ENCODE data around the gene LZTR1.
"Not testable (repeated sequence)": the region's sequence is repeated elsewhere in the genome, so short reads cannot be mapped to it uniquely, and the experiment has no call there.

Gene LZTR1

DNA sequence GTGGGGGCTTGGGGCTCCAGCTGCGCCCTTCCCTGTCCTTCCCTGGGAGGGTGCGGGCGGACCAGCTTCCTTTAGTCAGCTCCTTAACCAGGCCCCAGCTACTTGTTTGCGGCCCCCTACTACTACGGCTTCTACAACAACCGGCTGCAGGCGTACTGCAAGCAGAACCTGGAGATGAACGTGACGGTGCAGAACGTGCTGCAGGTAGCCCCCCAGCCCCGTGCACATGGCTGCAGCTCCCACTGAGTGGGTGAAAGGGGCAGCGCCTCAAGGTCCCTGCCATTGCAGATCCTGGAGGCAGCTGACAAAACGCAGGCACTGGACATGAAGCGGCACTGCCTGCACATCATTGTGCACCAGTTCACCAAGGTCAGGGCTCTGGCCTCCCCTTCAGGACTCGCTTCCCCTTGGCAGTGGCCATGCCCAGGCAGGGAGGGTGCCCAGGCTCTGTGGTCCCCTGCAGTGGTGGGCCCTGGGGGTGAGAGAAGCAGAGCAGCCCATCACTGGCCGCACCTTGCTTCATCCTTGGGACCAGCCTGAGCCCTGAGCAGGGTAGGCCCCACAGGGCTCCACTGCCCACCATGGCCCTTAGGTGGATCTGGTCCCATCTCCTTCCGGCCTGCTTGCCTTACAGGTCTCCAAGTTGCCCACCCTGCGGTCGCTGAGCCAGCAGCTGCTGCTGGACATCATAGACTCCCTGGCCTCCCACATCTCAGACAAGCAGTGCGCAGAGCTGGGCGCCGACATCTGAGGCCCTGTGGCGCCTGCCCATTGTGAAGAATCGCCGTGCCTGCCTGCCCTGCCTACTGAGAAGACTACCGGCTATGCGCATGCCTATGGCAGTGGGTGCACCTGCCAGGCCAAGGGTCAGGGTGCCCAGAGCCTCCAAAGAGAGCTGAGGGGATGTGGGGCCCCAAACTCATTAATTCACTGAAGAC, 14.8 kb downstream of the LZTR1 start:
- DNase-seq (ENCODE audit: low spot score): no peak

DNA sequence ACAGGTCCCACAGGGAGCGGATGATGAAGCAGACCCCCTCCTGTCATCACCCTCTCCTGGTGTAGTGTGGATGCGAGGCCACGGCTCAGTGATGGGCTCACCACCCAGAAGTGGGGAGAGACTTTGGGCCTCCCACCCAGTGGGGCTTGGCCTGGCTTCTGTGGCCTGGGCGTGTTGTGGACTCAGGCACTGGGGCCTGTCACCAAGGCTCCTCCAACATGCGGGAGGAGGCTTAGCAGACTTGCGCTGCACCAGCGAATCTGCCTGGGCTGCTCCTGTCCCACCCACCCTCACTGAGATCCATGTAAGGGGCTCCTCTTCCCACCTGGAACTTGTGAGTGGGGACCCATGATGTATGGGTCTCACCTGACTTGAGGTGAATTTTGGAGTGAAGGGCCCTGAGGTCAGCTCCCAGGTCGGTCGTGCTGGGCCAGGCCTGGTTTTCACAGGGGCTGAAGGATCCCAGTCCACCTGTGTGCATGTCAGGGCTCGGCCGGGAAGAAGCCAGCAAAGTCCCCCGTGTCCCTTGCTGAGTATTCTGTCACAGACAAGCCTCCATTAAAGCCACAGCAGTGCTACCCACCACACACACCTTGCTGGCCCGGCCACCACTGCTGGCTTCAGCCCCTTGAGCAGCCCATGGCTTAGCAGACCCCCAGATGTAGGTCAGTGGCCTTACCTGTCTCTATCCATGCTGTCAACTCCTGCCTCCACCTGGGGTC, 15.6 kb downstream of the LZTR1 start:
- no peak for DNase-seq (ENCODE audit: low spot score)

DNA sequence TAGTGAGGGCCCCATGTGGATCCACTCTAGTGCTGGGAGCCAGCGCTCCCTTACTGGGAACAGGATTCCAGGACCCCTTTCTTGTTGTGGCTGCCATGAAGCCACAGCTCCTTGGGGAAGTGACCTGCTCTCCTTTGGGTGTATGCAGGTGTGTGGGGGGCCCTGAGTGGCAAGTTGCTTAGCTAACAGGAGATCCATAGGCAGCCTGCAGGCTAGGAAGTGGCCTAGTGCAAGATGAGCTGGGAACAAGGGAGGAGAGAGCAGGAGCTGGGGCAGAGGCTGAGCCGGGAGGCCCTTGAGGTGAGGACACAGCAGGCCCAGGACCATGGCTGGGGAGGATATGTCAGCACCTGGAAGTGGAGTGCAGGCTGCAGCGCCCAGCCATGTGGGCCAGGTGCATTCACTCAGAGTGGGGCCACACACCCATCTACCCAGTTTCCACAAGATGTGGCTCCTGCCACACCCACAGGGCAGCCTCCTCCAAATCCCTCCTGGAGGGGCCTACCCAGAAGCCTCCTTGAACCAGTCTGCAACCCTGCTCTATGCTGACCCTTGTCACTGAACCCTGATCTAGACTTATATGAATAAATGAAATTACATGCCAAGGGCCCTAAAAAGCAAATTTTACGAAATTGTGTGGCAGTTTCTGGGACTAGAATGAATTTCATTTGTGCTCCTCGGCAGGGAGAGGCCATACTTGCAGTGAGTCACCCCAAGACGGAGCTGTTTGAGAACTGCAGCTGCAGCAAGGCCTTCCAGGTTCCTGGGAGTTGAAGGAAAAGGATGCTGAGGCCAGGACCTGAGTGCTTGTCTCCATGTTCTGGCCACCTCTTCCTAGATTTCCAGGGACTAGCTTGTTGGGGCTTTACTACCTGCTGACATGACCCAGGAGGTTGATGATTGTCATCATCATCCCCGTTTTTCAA, 16.6 kb downstream of the LZTR1 start:
- no peak for DNase-seq (ENCODE audit: low spot score)

DNA sequence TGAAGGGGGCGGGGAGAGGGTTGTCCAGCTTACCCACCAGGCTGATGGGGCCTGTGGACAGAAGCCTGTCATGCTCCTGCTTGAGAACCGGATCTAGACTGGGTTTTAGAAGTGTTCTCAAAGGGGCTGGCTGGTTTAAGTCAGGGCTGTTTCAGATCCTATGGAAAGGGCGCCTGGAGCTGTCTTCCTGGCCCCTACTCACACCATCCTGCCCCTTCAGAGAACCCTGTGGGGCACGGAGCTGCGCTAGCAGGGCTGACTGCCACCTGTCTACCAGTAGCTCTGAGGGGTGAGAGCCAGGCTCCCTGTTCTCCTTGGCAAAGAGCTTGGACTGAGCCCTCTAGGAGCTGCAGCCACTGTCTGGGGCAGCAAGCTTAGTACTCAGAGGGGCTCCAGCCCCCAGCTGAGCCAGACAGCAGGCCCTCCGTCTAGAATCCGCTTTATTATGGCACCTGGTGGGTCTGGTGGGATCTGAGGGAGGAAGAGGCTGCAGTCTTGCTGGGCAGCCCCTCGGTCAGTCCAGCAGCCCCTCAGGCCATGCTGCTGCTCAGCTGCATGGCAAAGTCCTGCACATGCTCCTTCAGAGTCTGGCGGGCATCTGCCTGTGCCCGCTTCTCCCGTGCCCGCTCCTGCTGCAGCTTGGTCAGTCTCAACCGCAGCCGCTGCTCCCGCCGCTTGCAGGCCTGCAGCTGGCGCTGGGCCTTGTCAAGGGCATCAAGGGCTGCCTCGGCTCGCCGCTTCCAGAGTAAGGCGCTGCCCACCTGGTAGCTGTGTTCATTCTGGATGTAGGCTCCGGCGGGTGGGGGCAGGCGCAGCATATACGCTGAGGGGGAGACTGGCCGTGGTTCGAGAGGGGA, 17.5 kb downstream of the LZTR1 start:
- DNase-seq (ENCODE audit: low spot score): no peak

DNA sequence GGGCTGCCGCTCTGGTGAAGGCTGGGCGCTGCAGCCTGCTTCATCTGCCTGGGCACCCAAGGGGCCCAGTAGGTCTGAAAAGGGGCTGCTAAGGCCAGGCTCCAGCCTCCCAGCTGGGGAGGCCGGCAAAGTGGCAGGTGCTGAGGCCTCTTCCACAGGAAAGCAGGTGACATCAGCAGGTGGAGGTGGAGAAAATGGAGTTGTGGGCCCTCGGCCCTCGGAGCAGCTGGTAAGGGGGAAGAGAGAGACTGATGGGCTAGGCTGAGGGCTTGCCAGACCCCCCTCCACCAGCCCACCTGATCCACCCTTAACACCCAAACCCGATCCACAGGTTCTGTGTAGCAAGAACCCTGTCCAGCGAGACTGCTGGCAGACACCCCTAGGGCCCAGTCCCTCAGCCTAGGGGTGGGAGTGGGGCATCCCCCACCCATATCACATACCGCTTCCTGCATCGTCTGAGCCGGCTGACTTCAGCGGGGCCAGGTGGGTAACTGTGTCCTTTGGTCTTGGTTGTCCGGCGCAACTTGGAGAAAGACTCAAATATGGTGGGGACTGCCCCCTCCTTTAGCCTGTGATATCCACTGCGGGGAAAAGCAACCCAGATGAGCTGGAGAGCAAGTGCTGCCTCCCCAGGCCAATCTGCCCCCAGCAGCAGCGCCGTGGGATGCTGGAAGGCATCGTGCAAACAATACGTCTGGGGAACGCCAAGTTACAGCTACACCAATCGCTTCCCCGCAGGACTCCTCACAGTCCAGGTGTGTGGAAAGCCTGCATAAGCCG, 18.3 kb downstream of the LZTR1 start:
- no peak for DNase-seq (ENCODE audit: low spot score)

DNA sequence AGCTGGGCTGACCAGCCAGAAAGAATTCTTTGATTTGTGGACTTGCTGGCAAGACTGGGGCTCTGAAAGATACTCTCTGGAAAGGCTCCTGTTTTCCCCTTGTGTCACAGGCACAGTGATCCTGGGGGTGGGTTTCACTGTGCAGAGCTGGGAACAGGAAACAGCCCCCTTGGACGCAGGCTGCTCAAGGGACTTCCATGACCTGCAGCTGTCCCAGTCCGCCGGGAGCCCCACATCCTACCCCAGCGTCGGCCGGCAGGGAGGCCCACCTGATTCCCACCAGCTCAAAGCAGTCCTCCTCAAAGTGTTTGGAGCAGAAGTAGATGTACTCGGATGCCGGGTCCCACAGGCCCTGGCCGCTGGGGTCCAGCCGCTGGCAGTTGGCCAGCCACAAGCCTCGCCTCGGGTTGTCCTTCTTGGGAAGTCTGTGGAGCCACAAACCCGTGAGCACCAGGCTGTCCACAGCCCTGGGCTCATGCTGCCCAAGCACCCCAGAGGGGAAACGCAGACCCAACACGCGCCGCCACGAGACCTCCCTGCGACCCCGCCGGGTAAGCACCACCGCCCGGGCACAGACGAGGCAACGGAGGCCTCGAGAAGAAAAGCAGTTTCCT, 19.0 kb downstream of the LZTR1 start:
- no peak for DNase-seq (ENCODE audit: low spot score)

DNA sequence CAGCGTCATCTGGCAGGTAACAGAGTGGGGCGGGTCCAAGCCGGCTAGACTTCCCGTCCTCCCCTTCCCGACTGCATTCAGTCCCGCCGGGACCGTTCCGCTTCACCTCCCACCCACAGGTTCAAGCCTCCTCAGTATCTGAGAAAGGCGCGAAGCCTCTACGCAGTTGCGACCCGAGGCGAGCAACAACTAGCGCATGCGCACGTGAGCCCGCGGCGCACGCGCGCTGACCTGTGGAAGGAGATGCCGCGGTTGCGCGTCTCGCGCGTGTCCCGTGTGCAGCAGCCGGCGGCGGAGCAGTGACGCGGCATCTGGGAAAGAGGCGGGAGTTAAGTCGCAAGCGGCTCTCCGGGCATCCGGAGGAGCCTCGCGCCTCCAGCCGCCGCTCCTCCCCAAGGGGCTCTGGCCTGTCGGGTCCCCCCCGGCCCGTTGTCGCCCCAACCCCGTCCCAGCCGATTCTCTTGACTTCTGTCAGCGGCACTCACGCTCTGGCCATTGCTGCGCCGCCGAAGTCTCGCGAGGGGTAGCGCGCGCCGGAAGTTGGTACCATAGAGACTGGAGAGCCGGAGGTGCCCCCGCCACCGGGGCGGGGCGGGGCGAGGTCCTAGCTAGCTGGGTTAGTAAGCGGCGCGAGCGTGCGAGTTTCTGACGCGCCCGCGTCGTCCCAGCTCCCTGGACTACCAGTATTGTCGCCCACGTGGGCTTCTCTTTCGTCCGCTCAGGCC, 19.7 kb downstream of the LZTR1 start, which contains the start of gene THAP7:
TSS of gene THAP7 (minus strand) at position 518 of the 725 bp plus-strand sequence. CDS start at position 311, 207 bp downstream.
- DNase-seq (ENCODE audit: low spot score): peak; percentile 91

DNA sequence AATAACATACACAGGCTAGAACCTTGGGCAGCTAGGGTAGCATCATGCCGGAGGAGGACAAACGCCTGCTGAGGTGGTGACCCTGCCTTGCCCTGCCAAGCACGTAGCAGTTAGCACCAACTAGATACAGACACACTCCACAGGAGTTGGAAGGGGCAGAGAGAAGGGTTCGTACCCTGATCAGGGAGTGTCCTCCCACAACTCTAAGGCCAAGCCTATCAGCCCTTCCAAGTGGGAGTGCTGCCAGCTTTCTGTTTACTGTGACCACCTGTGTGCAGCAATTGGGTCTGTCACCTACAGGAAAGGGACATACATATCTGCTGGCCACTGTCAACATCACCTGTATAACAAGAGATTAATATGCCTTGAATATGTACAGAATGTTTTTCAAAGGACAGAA, 21.7 kb downstream of the LZTR1 start:
- no peak for DNase-seq (ENCODE audit: low spot score)

DNA sequence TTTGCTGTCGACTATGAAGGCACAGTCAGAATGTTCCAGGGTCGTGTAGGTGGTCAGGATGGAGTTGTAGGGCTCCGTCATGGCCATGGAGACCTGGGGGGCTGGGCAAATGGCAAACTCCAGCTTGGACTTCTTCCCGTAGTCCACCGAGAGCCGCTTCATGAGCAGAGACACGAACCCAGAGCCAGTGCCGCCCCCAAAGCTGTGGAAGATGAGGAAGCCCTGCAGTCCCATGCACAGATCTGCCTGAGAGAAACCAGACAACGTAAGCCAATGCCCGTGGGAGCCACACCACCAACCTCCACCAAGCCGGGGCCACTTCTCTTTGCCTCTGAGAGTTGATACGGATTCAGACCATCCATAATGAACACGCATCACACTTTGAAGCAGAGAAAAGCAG, 27.1 kb downstream of the LZTR1 start:
- not testable (repeated sequence) for DNase-seq (ENCODE audit: low spot score)

DNA sequence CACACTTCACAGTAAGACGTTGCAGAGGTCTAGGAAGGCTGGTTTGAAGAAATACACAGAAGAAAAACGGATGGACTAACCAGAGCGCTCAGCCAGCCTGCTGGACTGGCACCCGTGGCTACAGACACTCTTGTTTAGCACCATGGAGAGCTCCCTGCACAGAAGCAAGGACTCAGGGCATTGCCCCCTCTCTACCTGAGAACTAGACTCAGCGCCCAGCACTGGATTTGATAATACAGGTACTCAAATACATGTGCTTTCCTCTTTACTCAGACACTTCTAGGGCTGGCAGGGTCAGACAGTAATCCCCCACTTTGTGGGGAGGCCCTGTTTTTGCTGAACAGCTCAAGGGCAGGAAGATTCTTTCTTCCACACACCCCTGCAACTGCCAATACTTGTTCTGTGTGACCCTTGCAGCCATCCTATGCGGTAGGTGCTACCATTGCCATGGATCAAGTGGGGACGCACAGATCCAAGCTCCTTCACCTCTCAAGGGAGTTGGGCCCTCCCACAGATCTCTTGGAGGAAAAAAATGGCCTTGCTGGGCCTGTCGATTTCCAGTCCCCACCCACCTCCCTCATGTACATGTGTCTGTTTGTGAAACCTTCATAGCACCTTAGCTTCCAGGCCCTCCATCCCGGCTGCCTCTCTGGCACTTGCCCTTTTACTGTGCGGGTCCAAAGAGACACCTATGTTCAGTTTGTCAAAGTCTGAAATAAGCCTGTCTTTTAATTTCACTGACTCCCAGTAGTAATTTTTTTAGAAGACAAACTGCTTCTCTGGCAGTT, 27.7 kb downstream of the LZTR1 start:
- DNase-seq (ENCODE audit: low spot score): no peak

DNA sequence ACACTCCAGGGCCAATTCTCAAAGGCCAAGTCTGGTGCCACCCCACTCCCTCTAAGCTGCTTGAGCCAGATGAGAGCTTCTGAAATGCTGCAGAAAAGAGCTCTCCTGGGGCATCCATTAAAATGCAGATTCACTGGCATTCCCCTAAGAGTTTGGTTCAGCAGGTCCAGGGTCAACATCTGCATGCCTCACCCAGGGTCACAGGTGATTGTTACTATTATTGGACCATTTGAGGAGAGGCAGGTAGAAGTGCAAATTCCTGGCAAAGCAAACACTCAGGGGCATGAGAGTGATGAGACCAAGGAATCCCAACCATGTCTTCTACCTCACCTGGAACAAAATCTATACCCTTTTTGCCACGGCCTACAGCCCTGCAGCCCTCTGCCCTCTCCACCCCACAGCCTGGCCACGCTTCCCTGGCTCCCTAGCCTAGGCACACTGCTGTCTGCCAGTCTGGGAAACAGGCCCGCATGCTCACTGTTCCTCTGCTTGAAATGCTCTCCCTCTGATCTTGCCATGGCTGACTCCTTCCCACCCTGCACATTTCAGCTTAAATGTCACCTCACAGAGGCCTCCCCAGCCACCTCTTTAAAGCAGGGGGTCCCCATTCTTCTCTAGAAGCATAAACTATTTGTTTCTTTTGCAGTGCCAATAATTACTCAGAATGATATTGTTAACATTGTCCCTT, 28.5 kb downstream of the LZTR1 start:
- DNase-seq (ENCODE audit: low spot score): no peak

DNA sequence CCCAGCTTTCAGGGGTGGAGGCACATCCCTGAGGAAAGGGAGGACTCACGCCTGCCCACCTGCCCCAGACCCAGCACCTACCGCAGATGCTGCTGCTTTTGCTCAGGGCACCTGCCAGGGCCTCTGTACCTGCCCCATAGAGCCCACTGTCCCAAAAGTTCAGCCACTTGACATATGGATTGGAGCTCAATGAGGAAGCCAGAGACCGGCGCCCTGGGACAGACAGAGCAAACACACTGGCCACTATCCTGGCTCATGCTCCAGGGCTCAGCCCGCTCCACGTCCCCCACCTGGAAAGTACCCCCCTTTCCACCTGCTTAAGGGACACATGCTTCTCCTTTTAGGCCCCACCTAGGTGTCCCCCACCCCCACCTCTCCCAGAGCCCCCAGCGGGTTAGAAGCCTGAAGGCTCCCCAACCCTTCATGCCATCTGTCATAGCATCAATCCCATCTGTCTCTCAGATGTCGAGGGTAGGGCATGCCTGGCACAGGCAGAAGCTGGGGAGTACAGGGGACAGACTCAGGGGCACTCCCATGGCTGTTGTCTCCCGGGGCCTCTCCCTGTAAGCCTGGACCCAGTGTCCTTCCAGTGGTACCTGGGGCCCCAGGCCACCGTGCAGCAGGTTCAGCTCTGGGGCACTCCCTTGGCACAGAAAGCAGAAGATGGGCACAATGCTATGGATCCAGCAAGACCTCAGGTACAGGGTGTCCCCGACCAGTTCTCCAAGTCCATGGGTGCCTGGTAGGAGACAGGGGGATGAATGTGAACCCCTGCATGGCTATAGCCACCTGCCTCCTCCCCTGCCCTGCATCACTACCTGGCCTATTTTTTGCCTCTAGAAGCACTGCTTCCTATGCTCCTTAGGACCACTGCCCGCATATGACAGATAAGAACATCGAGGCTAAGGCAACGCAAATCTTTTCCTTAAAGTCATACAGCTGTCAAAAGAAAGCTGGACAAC, 30.6 kb downstream of the LZTR1 start:
- DNase-seq (ENCODE audit: low spot score): no peak

DNA sequence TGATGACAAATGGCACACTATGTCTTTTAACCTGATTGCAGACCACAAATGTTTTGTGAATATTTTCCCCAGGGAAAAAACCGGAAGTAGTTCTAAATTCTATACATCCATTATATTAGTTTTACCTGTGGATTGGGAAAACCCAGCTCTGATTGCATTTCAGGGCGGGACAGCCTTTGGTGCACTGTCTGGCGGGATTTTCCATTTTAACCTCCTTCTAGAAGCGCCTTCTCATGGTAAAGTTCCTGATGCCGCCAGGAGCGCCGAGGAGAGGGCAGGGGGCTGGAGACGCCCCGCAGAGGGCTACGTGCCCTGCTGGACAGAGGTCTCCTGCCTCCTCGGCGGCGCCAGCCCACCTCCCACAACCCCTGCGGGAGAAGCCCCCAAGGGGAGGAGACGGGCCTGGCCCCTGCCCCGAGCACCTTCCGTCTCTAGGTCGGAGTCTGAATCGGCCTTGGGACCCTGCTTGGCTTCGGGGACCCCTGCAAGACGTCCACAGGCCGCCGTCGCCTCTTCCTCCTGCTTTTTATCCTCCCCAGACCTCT, 31.6 kb downstream of the LZTR1 start:
- DNase-seq (ENCODE audit: low spot score): no peak

DNA sequence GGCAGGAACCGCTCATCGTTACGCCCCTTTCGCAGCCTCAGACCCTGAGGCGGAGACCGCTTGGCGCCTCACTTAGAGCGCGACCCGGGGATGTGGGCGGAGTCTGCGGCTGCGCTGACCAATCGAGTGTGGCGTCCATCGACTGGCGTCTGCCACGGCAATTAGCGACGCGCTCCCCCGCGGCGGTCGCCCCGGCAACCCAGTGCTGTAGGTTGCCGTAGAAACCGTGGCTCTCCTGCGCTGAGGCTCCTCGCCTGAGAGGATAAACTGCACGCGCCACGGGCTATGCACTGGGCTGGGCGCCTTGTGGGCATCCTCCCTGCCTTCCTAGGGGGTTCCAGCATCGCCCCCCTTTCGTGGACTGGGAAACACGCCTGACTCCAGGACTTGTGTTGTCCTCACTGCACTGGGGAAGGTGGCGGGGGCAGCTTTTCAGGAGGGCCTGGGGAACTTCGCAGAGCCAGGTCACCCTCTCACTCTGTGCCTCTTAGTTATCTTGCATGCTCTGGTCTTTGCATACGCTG, 32.2 kb downstream of the LZTR1 start:
- DNase-seq (ENCODE audit: low spot score): peak; percentile 95

DNA sequence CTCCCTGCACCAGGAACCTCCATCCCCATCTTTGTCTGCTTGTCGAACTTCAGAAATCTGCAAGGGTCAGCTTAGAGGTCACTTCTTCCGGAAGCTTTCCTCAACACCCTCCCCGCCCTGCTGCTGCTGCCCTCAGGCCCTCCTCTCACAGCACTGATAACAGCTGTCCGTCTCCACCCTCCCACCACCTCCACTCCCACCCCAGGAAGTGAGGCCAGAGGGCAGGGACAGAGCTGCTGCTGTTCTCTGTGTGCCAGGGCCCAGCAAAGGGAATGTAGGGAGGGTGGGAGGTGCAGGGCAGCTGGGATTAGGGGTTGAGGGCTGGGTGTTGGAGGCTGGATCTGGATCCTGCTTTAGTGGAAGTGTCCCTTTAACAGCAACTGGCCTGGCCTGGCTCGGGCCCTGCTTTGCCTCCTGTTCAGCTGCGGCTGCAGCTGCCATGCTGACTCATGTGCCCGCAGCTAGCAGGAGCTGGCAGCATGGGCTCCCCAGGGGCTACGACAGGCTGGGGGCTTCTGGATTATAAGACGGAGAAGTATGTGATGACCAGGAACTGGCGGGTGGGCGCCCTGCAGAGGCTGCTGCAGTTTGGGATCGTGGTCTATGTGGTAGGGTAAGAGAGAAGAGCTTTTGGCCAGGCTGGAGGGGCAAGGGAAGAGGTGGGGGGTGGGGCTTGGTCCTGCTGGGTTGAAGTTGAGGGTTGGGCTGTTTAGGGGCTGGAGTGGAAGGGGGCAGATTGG, 32.8 kb downstream of the LZTR1 start, which contains the start of gene P2RX6:
TSS of gene P2RX6 (plus strand) at position 440 of the 740 bp plus-strand sequence. CDS start at position 450, 10 bp downstream.
- DNase-seq (ENCODE audit: low spot score): peak; percentile 65
